Tibial nerve (tissue), 4 donors: ENCODE measurements around the gene ADRM1. TPM values are rescaled to one million over a fixed set of nuclear protein-coding genes. Genes with fewer than 3 reads are reported as not detected.

Experiments
- DNase-seq, 2 donors: peaks; one replicate each; pipeline ENCODE4 v3.0.0-alpha.2; 2019; ENCODE audit warnings: low spot score in 2 of 2
- H3K27ac ChIP-seq, 4 donors: fragments of 200-600 bp; sonication (generic) in 3 of 4; one replicate each; pipeline ENCODE4 v1.5.1; 2017 to 2019; ENCODE audit warnings: mild to moderate bottlenecking in 1 of 4
- H3K27me3 ChIP-seq, 2 donors: fragments of 200-600 bp; sonication (generic) in 1 of 2; one replicate each; pipeline versions ENCODE4 v1.5.1 to v1.6.0; 2017 to 2019
- H3K36me3 ChIP-seq, 3 donors: fragments of 200-600 bp; sonication (generic); one replicate each; pipeline ENCODE4 v1.5.1; 2018 to 2019
- H3K4me1 ChIP-seq, 4 donors: fragments of 200-600 bp; sonication (generic) in 3 of 4; one replicate each; pipeline ENCODE4 v1.5.1; 2017 to 2019
- H3K4me3 ChIP-seq, 4 donors: fragments of 200-600 bp; sonication (generic) in 3 of 4; one replicate each; pipeline ENCODE4 v1.5.1; 2017 to 2019; ENCODE audit warnings: mild to moderate bottlenecking in 1 of 4, moderate library complexity in 1 of 4
- H3K9me3 ChIP-seq, 4 donors: fragments of 200-600 bp; sonication (generic) in 3 of 4; one replicate each; pipeline ENCODE4 v1.5.1; 2017 to 2019
- CTCF ChIP-seq, 5 experiments: fragments of 200-600 bp in 3 of 5; fragments of 450-650 bp in 2 of 5; sonication (generic) in 3 of 5; IDR thresholded peaks; one replicate each; pipeline ENCODE4 v1.5.1; 2016 to 2019; ENCODE audit warnings: antibody characterized with exemption in 5 of 5, mild to moderate bottlenecking in 3 of 5, moderate library complexity in 2 of 5
- EP300 ChIP-seq, 2 donors: sonication (generic); formaldehyde crosslinking; IDR thresholded peaks; one replicate each; pipeline ENCODE4 v1.6.1; 2017; ENCODE audit warnings: antibody characterized with exemption in 2 of 2, mild to moderate bottlenecking in 1 of 2
- POLR2A ChIP-seq, 2 donors: fragments of 450-650 bp; IDR thresholded peaks; one replicate each; pipeline ENCODE4 v1.6.1; 2017; ENCODE audit warnings: antibody characterized with exemption in 2 of 2, mild to moderate bottlenecking in 2 of 2, moderate library complexity in 2 of 2
- WGBS, 2 donors: methylation state at CpG; one replicate each; pipeline ENCODE4 v1.1.5; 2018; 5-methylcytosine and 5-hydroxymethylcytosine counted together
- total RNA-seq, 4 donors: library from RNA; depleted of rRNA; stranded (reverse); fragments of >200 nt; gene quantifications; one replicate each; pipeline ENCODE4 v1.1.0, GENCODE V29; 2016

ADRM1 gene
- total RNA-seq, 4 donors from 2014 or later = 111 to 132 (median 129) TPM

- Histone ChIP-seq H3K9me3 (no peaks in the 10 kb centered on the region), H3K27ac (no peak overlapping the region), H3K4me1 (peaks cover 0 to 9% (median 0%) of the 10 kb centered on the region in 4 donors), H3K27me3 (no peaks in the 10 kb centered on the region), H3K4me3 (no peak overlapping the region), H3K36me3 (peaks cover 0 to 82% (median 15%) of the 10 kb centered on the region in 3 donors)
- 75 to 77% methylated on average over 17 to 20 of the region's 20 CpGs for WGBS, 2 donors
- TF ChIP-seq EP300 (IDR thresholded peaks at IDR 0.05) = no peak
- TF ChIP-seq POLR2A (IDR thresholded peaks at IDR 0.05) = no peak
- no peak for TF ChIP-seq CTCF (IDR thresholded peaks at IDR 0.05)
- peak in 1 of 2 donors; percentile 26 for DNase-seq
Measured at GRCh38 chr20:62258499-62259293, 44.1 kb upstream of the ADRM1 start.

DNA sequence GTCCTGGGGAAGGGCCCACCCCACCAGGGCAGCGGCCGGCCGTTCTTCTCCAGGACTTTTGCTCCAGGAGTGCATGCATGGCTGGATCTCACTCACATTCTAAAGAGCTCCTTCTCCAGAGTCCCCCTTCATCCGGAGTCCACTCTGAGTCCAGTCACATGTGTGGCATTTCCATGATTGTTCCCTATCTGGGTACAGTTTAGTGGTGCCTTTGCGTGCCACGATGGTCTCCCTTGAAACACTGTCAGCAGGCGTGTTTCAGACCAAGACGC lies 43.6 kb upstream of the ADRM1 start:
- Histone ChIP-seq H3K4me3 (no peak overlapping the region), H3K9me3 (no peaks in the 10 kb centered on the region), H3K27ac (no peak overlapping the region), H3K4me1 (peaks cover 0 to 9% (median 0%) of the 10 kb centered on the region in 4 donors), H3K36me3 (peaks cover 0 to 86% (median 15%) of the 10 kb centered on the region in 3 donors), H3K27me3 (no peaks in the 10 kb centered on the region)
- WGBS, 2 donors = 91 to 94% methylated on average over 8 of the region's 8 CpGs
- DNase-seq = no peak
- TF ChIP-seq EP300 (IDR thresholded peaks at IDR 0.05) (no peak), POLR2A (IDR thresholded peaks at IDR 0.05) (no peak), CTCF (IDR thresholded peaks at IDR 0.05) (no peak)

DNA sequence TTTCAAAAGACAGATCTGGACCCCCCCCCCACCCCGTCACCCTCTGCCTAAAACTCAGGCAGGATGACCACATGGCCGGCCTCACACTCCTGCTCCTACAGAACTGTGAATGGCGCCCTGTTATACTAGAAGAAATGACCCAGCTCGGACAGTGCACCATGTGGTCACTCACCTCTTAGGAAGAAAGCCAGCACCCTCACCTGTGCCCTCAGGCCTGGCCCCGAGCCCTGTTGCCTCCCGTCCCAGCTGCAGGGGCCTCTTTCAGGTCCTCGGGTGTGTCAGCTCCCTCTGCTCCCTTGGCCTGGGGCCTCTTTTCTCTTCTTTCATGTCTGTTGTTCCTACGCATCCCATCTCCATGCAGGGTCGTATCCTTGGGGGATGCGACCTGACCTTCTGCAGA lies 40.7 kb upstream of the ADRM1 start:
- WGBS, 2 donors = 88 to 93% methylated on average over 10 of the region's 10 CpGs
- TF ChIP-seq POLR2A (IDR thresholded peaks at IDR 0.05) (no peak), CTCF (IDR thresholded peaks at IDR 0.05) (no peak), EP300 (IDR thresholded peaks at IDR 0.05) (no peak)
- H3K36me3 ChIP-seq = peaks cover 0 to 90% (median 15%) of the 10 kb centered on the region in 3 donors
- no peak for DNase-seq
- H3K4me3 ChIP-seq = no peak overlapping the region
- peaks cover 0 to 9% (median 0%) of the 10 kb centered on the region in 4 donors for H3K4me1 ChIP-seq
- no peaks in the 10 kb centered on the region for H3K9me3 ChIP-seq
- H3K27me3 ChIP-seq = no peaks in the 10 kb centered on the region
- H3K27ac ChIP-seq = no peak overlapping the region

GRCh38 chr20:62263396-62263795 lies 39.4 kb upstream of the ADRM1 start:
- Histone ChIP-seq H3K36me3 (peaks cover 0 to 95% (median 15%) of the 10 kb centered on the region in 3 donors), H3K9me3 (no peaks in the 10 kb centered on the region), H3K27me3 (no peaks in the 10 kb centered on the region), H3K27ac (no peak overlapping the region), H3K4me3 (no peak overlapping the region), H3K4me1 (peaks cover 0 to 9% (median 0%) of the 10 kb centered on the region in 4 donors)
- TF ChIP-seq POLR2A (IDR thresholded peaks at IDR 0.05) = no peak
- no peak for DNase-seq
- 96 to 97% methylated on average over 14 of the region's 14 CpGs for WGBS, 2 donors

GRCh38 chr20:62265365-62265764 lies 37.4 kb upstream of the ADRM1 start:
- H3K4me1 ChIP-seq = no peaks in the 10 kb centered on the region
- no peak overlapping the region for H3K4me3 ChIP-seq
- TF ChIP-seq EP300 (IDR thresholded peaks at IDR 0.05) (no peak), CTCF (IDR thresholded peaks at IDR 0.05) (no peak), POLR2A (IDR thresholded peaks at IDR 0.05) (no peak)
- no peaks in the 10 kb centered on the region for H3K27me3 ChIP-seq
- H3K9me3 ChIP-seq = no peaks in the 10 kb centered on the region
- no peak overlapping the region for H3K27ac ChIP-seq
- 90 to 96% methylated on average over 1 of the region's 1 CpG for WGBS, 2 donors
- H3K36me3 ChIP-seq = peaks cover 0 to 92% (median 13%) of the 10 kb centered on the region in 3 donors
- no peak for DNase-seq
